Calu3 (cell line): ENCODE results near the gene APOL4. TPM values are rescaled to one million over a fixed set of nuclear protein-coding genes. Genes with fewer than 3 reads are reported as not detected.

Source experiments
- BruUV-seq: library from RNA; stranded (reverse); fragments of 400-500 nt; replicated peaks from 2 replicates; lab custom pipeline; 2021; lab: Mats Ljungman, UMichigan
- CTCF ChIA-PET: fragments of 300-600 bp; sonication (Branson Sonifier 250); formaldehyde crosslinking; loops from one replicate; lab custom pipeline; 2022; ENCODE audit warnings: antibody characterized with exemption; lab: Charles Lee
- DNase-seq: peaks from one replicate; pipeline ENCODE4 v3.0.0; 2022
- H3K27ac Mint-ChIP-seq: one replicate; pipeline ENCODE4 v1.8.0; 2022; ENCODE audit warnings: mixed read lengths; ENCODE audit not compliant: unreplicated experiment
- H3K27me3 Mint-ChIP-seq: one replicate; pipeline ENCODE4 v1.8.0; 2022; ENCODE audit warnings: mixed read lengths; ENCODE audit not compliant: unreplicated experiment
- H3K36me3 Mint-ChIP-seq: one replicate; pipeline ENCODE4 v1.8.0; 2022; ENCODE audit warnings: mild to moderate bottlenecking, moderate library complexity, mixed read lengths; ENCODE audit not compliant: insufficient read depth, unreplicated experiment
- H3K4me1 Mint-ChIP-seq: one replicate; pipeline ENCODE4 v1.8.0; 2022; ENCODE audit warnings: mild to moderate bottlenecking, low read depth, mixed read lengths; ENCODE audit not compliant: unreplicated experiment
- H3K4me3 Mint-ChIP-seq: one replicate; pipeline ENCODE4 v1.8.0; 2022; ENCODE audit warnings: mild to moderate bottlenecking, low read depth, moderate library complexity, mixed read lengths; ENCODE audit not compliant: unreplicated experiment
- H3K9me3 Mint-ChIP-seq: one replicate; pipeline ENCODE4 v1.8.0; 2022; ENCODE audit warnings: low read depth, mixed read lengths; ENCODE audit not compliant: unreplicated experiment
- CTCF ChIP-seq: fragments of 200-600 bp; IDR thresholded peaks from one replicate; pipeline ENCODE4 v1.8.0; 2022; ENCODE audit warnings: antibody characterized with exemption; ENCODE audit not compliant: unreplicated experiment
- intact Hi-C: fragments of 100-400 bp; cut with micrococcal nuclease; formaldehyde crosslinking; loops from one replicate; pipeline ENCODE4 v1.10.0; 2022; ENCODE audit not compliant: unreplicated experiment
- total RNA-seq: library from RNA; stranded (reverse); gene quantifications from 2 replicates; pipeline ENCODE4 v1.2.3, GENCODE V29; 2022

The APOL4 gene
- total RNA-seq, 1 experiment from 2014 or later = 1.5 TPM

GRCh38 chr22:36151006-36151595, 50.5 kb downstream of the APOL4 start:
- CTCF ChIA-PET = no interaction called here
- intact Hi-C loops = no loop called here

GRCh38 chr22:36149441-36149840, 52.2 kb downstream of the APOL4 start:
- Mint-ChIP-seq H3K9me3 (peaks cover 8% of the 10 kb centered on the region), H3K36me3 (no peaks in the 10 kb centered on the region), H3K27ac (no peak overlapping the region), H3K4me3 (no peak overlapping the region), H3K27me3 (peaks cover 4% of the 10 kb centered on the region), H3K4me1 (peaks cover 26% of the 10 kb centered on the region)
- no peak for DNase-seq
- CTCF ChIA-PET = interaction anchor here (0.6 kb wide), 1 partner anchor 20 kb away, joined by 5 read pairs; no protein-coding TSS in a partner anchor
- TF ChIP-seq CTCF = no peak
- no TSS peak for BruUV-seq
- intact Hi-C loops = no loop called here

More at GRCh38 chr22:36151006-36151595, 50.5 kb downstream of the APOL4 start:
- Mint-ChIP-seq H3K9me3 (peaks cover 8% of the 10 kb centered on the region), H3K4me3 (no peak overlapping the region), H3K4me1 (peaks cover 36% of the 10 kb centered on the region), H3K27me3 (no peaks in the 10 kb centered on the region), H3K36me3 (no peaks in the 10 kb centered on the region), H3K27ac (no peak overlapping the region)
- no TSS peak for BruUV-seq
- TF ChIP-seq CTCF = no peak
- DNase-seq = no peak

DNA sequence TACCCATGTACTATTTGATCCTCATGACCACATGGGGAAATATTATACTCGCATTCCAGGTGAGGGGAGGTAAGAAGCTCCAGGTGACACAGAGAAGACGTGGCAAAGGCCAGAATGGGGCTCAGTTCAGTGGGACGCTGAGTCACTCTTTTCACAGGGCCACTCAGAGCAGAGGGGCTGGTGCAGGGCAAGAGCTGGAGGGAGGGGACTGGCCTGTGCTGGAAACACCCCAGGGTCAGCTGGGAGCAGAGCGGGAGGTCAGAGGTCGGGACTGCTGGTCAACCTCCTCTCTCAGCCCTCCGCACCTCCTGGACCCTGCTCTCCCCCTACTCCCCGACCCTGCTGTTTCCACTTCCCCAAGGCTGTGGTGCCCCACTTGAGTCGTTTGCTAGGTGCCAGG, 53.2 kb downstream of the APOL4 start:
- Mint-ChIP-seq H3K4me3 (no peak overlapping the region), H3K9me3 (peaks cover 8% of the 10 kb centered on the region), H3K27me3 (peaks cover 14% of the 10 kb centered on the region), H3K27ac (no peak overlapping the region), H3K4me1 (peaks cover 16% of the 10 kb centered on the region), H3K36me3 (no peaks in the 10 kb centered on the region)
- CTCF ChIA-PET = no interaction called here
- intact Hi-C loops = no loop called here
- BruUV-seq = no TSS peak
- no peak for TF ChIP-seq CTCF
- DNase-seq = no peak

DNA sequence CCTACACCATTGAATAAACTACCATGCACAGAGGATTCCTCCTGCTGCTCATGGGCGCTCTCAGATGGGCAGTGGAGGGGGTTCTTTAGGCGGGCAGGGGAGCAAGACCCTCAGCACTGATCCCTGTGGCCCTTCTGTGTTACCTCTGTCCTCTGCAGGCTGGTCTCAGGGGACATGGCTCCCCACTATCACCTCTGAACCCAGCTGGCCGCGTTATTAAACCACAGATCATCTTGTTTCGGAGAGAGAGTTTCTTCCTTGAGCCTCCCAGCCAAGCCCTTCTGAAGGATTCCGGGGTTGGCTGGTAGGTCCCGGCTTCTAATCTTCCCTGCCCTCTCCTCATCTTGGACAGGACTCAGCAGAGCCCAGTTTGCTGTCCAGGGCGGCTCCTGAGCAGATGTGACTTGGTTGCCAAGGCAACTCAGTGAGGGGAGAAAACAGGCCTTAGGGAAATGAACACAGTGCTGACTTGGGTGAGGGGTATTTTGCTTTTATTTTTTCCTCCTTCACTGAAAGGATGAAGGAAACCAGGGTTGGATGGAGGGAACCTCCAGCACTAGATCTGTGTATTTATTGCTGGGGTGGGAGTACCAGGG, 54.3 kb downstream of the APOL4 start:
- Mint-ChIP-seq H3K9me3 (peaks cover 7% of the 10 kb centered on the region), H3K4me1 (peaks cover 14% of the 10 kb centered on the region), H3K4me3 (no peak overlapping the region), H3K36me3 (no peaks in the 10 kb centered on the region), H3K27ac (no peak overlapping the region), H3K27me3 (peaks cover 25% of the 10 kb centered on the region)
- intact Hi-C loops = no loop called here
- BruUV-seq = no TSS peak
- CTCF ChIA-PET = no interaction called here
- DNase-seq = no peak
- no peak for TF ChIP-seq CTCF
